Astrocyte (in vitro differentiated cells and primary cell): ENCODE measurements around the gene ARMC12. TPM values are rescaled to one million over a fixed set of nuclear protein-coding genes. Genes with fewer than 3 reads are reported as not detected.
A peak's percentile ranks its signal among the peaks of the same experiment; 100 is the strongest.

Experiments used
- DNase-seq: peaks from one replicate; pipeline ENCODE4 v3.0.0-alpha.2; 2010; ENCODE audit warnings: low read depth
- FAIRE-seq: peaks from 2 replicates; lab custom pipeline; 2011; peaks lifted over from hg19 to GRCh38; lab: Jason Lieb, UNC
- H2AFZ ChIP-seq: 2 replicates; pipeline ENCODE4 v1.6.0; 2012; ENCODE audit warnings: low read depth, low read length, inconsistent platforms
- H3K27ac ChIP-seq: 2 replicates; pipeline ENCODE4 v1.5.1; 2011; ENCODE audit warnings: low read depth, low read length, inconsistent platforms
- H3K27me3 ChIP-seq: 2 replicates; pipeline ENCODE4 v1.6.0; 2011; ENCODE audit warnings: low read length, inconsistent platforms; ENCODE audit not compliant: insufficient read depth
- H3K36me3 ChIP-seq: 2 replicates; pipeline ENCODE4 v1.5.1; 2011; ENCODE audit warnings: low read length, inconsistent platforms; ENCODE audit not compliant: insufficient read depth
- H3K4me1 ChIP-seq: 2 replicates; pipeline ENCODE4 v1.5.1; 2011; ENCODE audit warnings: low read length, inconsistent platforms; ENCODE audit not compliant: insufficient read depth
- H3K4me2 ChIP-seq: 2 replicates; pipeline ENCODE4 v1.6.0; 2012; ENCODE audit warnings: low read length, inconsistent platforms
- H3K4me3 ChIP-seq: 2 replicates; pipeline ENCODE4 v1.5.1; 2011; ENCODE audit warnings: low read depth, mild to moderate bottlenecking, low read length, inconsistent platforms; ENCODE audit not compliant: insufficient read depth
- H3K79me2 ChIP-seq: 2 replicates; pipeline ENCODE4 v1.6.0; 2012; ENCODE audit warnings: mild to moderate bottlenecking, low read length, inconsistent platforms; ENCODE audit not compliant: insufficient read depth
- H3K9ac ChIP-seq: 2 replicates; pipeline ENCODE4 v1.6.0; 2012; ENCODE audit warnings: mild to moderate bottlenecking, low read length, inconsistent platforms
- H3K9me3 ChIP-seq: 2 replicates; pipeline ENCODE4 v1.5.1; 2012; ENCODE audit warnings: low read depth, mild to moderate bottlenecking, low read length, inconsistent platforms; ENCODE audit not compliant: insufficient read depth
- H4K20me1 ChIP-seq: 2 replicates; pipeline ENCODE4 v1.6.0; 2012; ENCODE audit warnings: low read length, inconsistent platforms; ENCODE audit not compliant: insufficient read depth
- H3K27ac Mint-ChIP-seq: one replicate; pipeline ENCODE4 v1.8.0; 2021; ENCODE audit warnings: mild to moderate bottlenecking, mixed read lengths; ENCODE audit not compliant: unreplicated experiment
- H3K27me3 Mint-ChIP-seq: one replicate; pipeline ENCODE4 v1.8.0; 2021; ENCODE audit warnings: low read depth, mixed read lengths; ENCODE audit not compliant: unreplicated experiment
- H3K36me3 Mint-ChIP-seq: one replicate; pipeline ENCODE4 v1.8.0; 2021; ENCODE audit warnings: low read depth, mixed read lengths; ENCODE audit not compliant: unreplicated experiment
- H3K4me1 Mint-ChIP-seq: one replicate; pipeline ENCODE4 v1.8.0; 2021; ENCODE audit warnings: low read depth, mixed read lengths; ENCODE audit not compliant: unreplicated experiment
- H3K4me3 Mint-ChIP-seq: one replicate; pipeline ENCODE4 v1.8.0; 2021; ENCODE audit warnings: mild to moderate bottlenecking, moderate library complexity, mixed read lengths; ENCODE audit not compliant: unreplicated experiment
- H3K9me3 Mint-ChIP-seq: one replicate; pipeline ENCODE4 v1.8.0; 2021; ENCODE audit warnings: mild to moderate bottlenecking, mixed read lengths; ENCODE audit not compliant: unreplicated experiment
- CTCF ChIP-seq: IDR thresholded peaks from 2 replicates; pipeline ENCODE4 v1.5.1; 2011; ENCODE audit warnings: low read depth, mild to moderate bottlenecking, inconsistent platforms, low read length, moderate library complexity; ENCODE audit not compliant: insufficient read depth
- EZH2 ChIP-seq: IDR thresholded peaks from 2 replicates; pipeline ENCODE4 v1.6.1; 2012; ENCODE audit warnings: mild to moderate bottlenecking, low read length, inconsistent platforms; ENCODE audit not compliant: insufficient read depth
- total RNA-seq: library from RNA; stranded (reverse); gene quantifications from 2 replicates; pipeline ENCODE4 v1.2.1, GENCODE V29; 2021

Gene ARMC12
- total RNA-seq, 1 donor from 2014 or later = 0.25 TPM

GRCh38 chr6:35730745-35731413 is 6.0 kb upstream of the ARMC12 start:
- H3K9me3 ChIP-seq = no peaks in the 10 kb centered on the region
- FAIRE-seq (no peak), DNase-seq (no peak)
- no peaks in the 10 kb centered on the region for H3K79me2 ChIP-seq
- no peak overlapping the region for H3K9ac ChIP-seq
- Mint-ChIP-seq H3K27ac (no peak overlapping the region), H3K27me3 (peaks cover 21% of the 10 kb centered on the region), H3K4me3 (peak overlapping the region; percentile 74), H3K9me3 (no peaks in the 10 kb centered on the region), H3K4me1 (peaks cover 28% of the 10 kb centered on the region), H3K36me3 (no peaks in the 10 kb centered on the region)
- peak overlapping the region; percentile 88 for H3K4me2 ChIP-seq
- peaks cover 36% of the 10 kb centered on the region for H3K4me1 ChIP-seq
- no peaks in the 10 kb centered on the region for H3K36me3 ChIP-seq
- no peak overlapping the region for H2AFZ ChIP-seq
- no peaks in the 10 kb centered on the region for H4K20me1 ChIP-seq
- no peak overlapping the region for H3K27ac ChIP-seq
- peak overlapping the region; percentile 32 for H3K4me3 ChIP-seq
- H3K27me3 ChIP-seq = no peaks in the 10 kb centered on the region
- TF ChIP-seq CTCF (no peak), EZH2 (no peak)

- peak; percentile 65 for DNase-seq
- H3K4me3 Mint-ChIP-seq = peak overlapping the region; percentile 86
- Histone ChIP-seq H3K9ac (peak overlapping the region; percentile 83), H3K9me3 (no peaks in the 10 kb centered on the region), H3K27me3 (no peaks in the 10 kb centered on the region), H3K79me2 (no peaks in the 10 kb centered on the region), H2AFZ (peak overlapping the region; percentile 85), H3K36me3 (no peaks in the 10 kb centered on the region), H3K27ac (peak overlapping the region; percentile 70), H3K4me1 (peaks cover 31% of the 10 kb centered on the region), H4K20me1 (no peaks in the 10 kb centered on the region), H3K4me3 (peak overlapping the region; percentile 64), H3K4me2 (peak overlapping the region; percentile 88)
- TF ChIP-seq EZH2 (no peak), CTCF (no peak)
- peaks cover 24% of the 10 kb centered on the region for H3K27me3 Mint-ChIP-seq
- no peaks in the 10 kb centered on the region for H3K9me3 Mint-ChIP-seq
- FAIRE-seq = no peak
- peaks cover 26% of the 10 kb centered on the region for H3K4me1 Mint-ChIP-seq
- H3K36me3 Mint-ChIP-seq = no peaks in the 10 kb centered on the region
- peak overlapping the region; percentile 41 for H3K27ac Mint-ChIP-seq
These were observed 5.5 kb upstream of the ARMC12 start for GRCh38 chr6:35731414-35731735.
